Measurements from ENCODE around the gene IMP3.

- no peak for TF ChIP-seq CTCF (conservative IDR thresholded peaks at IDR 0.05; ENCODE audit: low read length)
- no peak for TF ChIP-seq EZH2phosphoT487 (IDR thresholded peaks at IDR 0.05; ENCODE audit: borderline replicate concordance, low read depth, low read length)
Measured at GRCh38 chr15:75594276-75594675, 45.7 kb downstream of the IMP3 start.

All from OCI-LY7 (cell line).